Measurements from ENCODE around the gene LRPPRC. TPM values are rescaled to one million over a fixed set of nuclear protein-coding genes. Genes with fewer than 3 reads are reported as not detected.
A peak's percentile ranks its signal among the peaks of the same experiment; 100 is the strongest.

The LRPPRC gene
- total and polyA plus RNA-seq, 2 donors (not counting 1 experiment from before 2014, with no cell fraction given) = 54.6 to 70.4 TPM

- Histone ChIP-seq H4K20me1 (ENCODE audit: control insufficient read depth, extremely low read depth, insufficient read depth, low read length) (no peaks in the 10 kb centered on the region), H3K4me1 (ENCODE audit: control insufficient read depth, extremely low read depth, insufficient read depth, low read length) (no peaks in the 10 kb centered on the region), H3K9me3 (ENCODE audit: control insufficient read depth, insufficient read depth, low read depth, low read length) (no peaks in the 10 kb centered on the region), H3K27ac (ENCODE audit: insufficient read depth, low read length) (no peak overlapping the region), H3K4me2 (ENCODE audit: extremely low read depth, insufficient read depth, low read length) (no peak overlapping the region), H3K36me3 (ENCODE audit: control insufficient read depth, insufficient read depth, low read length) (peaks cover 10% of the 10 kb centered on the region), H2AFZ (ENCODE audit: low read length) (no peak overlapping the region), H3K79me2 (ENCODE audit: control insufficient read depth, insufficient read depth, low read length) (no peaks in the 10 kb centered on the region), H3K27me3 (ENCODE audit: control insufficient read depth, insufficient read depth, low read length) (no peaks in the 10 kb centered on the region), H3K4me3 (replicated peaks in 1 of 4; ENCODE audit: control extremely low read depth in 1 of 4, insufficient read depth in 1 of 4, low read depth in 3 of 4, low read length in 4 of 4) (no peak overlapping the region), H3K9ac (ENCODE audit: insufficient read depth, low read length) (no peak overlapping the region)
- TF ChIP-seq EZH2 (IDR thresholded peaks at IDR 0.05; ENCODE audit: low read length, missing control alignments) = no peak
- TF ChIP-seq CTCF (conservative IDR thresholded peaks at IDR 0.05 in 1 of 2, IDR thresholded peaks at IDR 0.05 in 1 of 2; ENCODE audit: low read depth in 1 of 2, low read length in 2 of 2) = no peak
- no peak for DNase-seq (ENCODE audit: low read depth in 2 of 2)
These were observed 98.9 kb downstream of the LRPPRC start for GRCh38 chr2:43896906-43897305.

- Histone ChIP-seq H3K9me3 (ENCODE audit: control insufficient read depth, insufficient read depth, low read depth, low read length) (no peaks in the 10 kb centered on the region), H3K27me3 (ENCODE audit: control insufficient read depth, insufficient read depth, low read length) (no peaks in the 10 kb centered on the region), H3K36me3 (ENCODE audit: control insufficient read depth, insufficient read depth, low read length) (peaks cover 8% of the 10 kb centered on the region), H3K27ac (ENCODE audit: insufficient read depth, low read length) (no peak overlapping the region), H4K20me1 (ENCODE audit: control insufficient read depth, extremely low read depth, insufficient read depth, low read length) (no peaks in the 10 kb centered on the region), H3K79me2 (ENCODE audit: control insufficient read depth, insufficient read depth, low read length) (no peaks in the 10 kb centered on the region), H3K4me1 (ENCODE audit: control insufficient read depth, extremely low read depth, insufficient read depth, low read length) (no peaks in the 10 kb centered on the region), H3K4me2 (ENCODE audit: extremely low read depth, insufficient read depth, low read length) (no peak overlapping the region), H2AFZ (ENCODE audit: low read length) (no peak overlapping the region), H3K9ac (ENCODE audit: insufficient read depth, low read length) (no peak overlapping the region), H3K4me3 (replicated peaks in 1 of 4; ENCODE audit: control extremely low read depth in 1 of 4, insufficient read depth in 1 of 4, low read depth in 3 of 4, low read length in 4 of 4) (no peak overlapping the region)
- DNase-seq (ENCODE audit: low read depth in 2 of 2) = no peak
- TF ChIP-seq EZH2 (IDR thresholded peaks at IDR 0.05; ENCODE audit: low read length, missing control alignments) = no peak
- TF ChIP-seq CTCF (conservative IDR thresholded peaks at IDR 0.05 in 1 of 2, IDR thresholded peaks at IDR 0.05 in 1 of 2; ENCODE audit: low read depth in 1 of 2, low read length in 2 of 2) = no peak
These were observed 101.0 kb downstream of the LRPPRC start for GRCh38 chr2:43894743-43895142.

DNA sequence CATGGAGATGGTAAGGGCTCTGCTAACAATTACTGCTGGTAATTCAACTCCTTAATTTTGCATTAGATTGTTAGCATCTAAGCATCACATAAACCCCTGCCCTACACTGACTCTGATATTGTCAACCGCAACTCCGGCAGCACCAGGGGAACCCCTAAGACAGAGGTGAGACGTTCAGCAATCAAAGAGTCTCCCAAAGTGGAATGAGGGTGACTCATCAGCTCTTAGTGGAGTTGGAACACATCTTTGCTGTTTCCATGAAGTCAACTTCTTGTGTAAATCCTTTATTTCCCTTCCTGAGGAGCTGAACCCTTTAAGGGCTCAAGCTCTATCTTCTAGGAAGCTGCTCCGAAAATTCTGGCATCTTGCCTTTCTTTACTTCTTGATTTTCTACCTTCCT, 104.9 kb downstream of the LRPPRC start:
- peaks cover 13% of the 10 kb centered on the region for H3K36me3 ChIP-seq (ENCODE audit: control insufficient read depth, insufficient read depth, low read length)
- no peak overlapping the region for H3K9ac ChIP-seq (ENCODE audit: insufficient read depth, low read length)
- H3K79me2 ChIP-seq (ENCODE audit: control insufficient read depth, insufficient read depth, low read length) = no peaks in the 10 kb centered on the region
- TF ChIP-seq CTCF (conservative IDR thresholded peaks at IDR 0.05 in 1 of 2, IDR thresholded peaks at IDR 0.05 in 1 of 2; ENCODE audit: low read depth in 1 of 2, low read length in 2 of 2) = no peak
- TF ChIP-seq EZH2 (IDR thresholded peaks at IDR 0.05; ENCODE audit: low read length, missing control alignments) = no peak
- H3K4me3 ChIP-seq (replicated peaks in 1 of 4; ENCODE audit: control extremely low read depth in 1 of 4, insufficient read depth in 1 of 4, low read depth in 3 of 4, low read length in 4 of 4) = no peak overlapping the region
- DNase-seq (ENCODE audit: low read depth in 2 of 2) = peak; percentile 21 to 53
- no peak overlapping the region for H3K4me2 ChIP-seq (ENCODE audit: extremely low read depth, insufficient read depth, low read length)
- no peaks in the 10 kb centered on the region for H3K9me3 ChIP-seq (ENCODE audit: control insufficient read depth, insufficient read depth, low read depth, low read length)
- H2AFZ ChIP-seq (ENCODE audit: low read length) = no peak overlapping the region
- H3K27ac ChIP-seq (ENCODE audit: insufficient read depth, low read length) = no peak overlapping the region
- no peaks in the 10 kb centered on the region for H3K4me1 ChIP-seq (ENCODE audit: control insufficient read depth, extremely low read depth, insufficient read depth, low read length)
- H4K20me1 ChIP-seq (ENCODE audit: control insufficient read depth, extremely low read depth, insufficient read depth, low read length) = no peaks in the 10 kb centered on the region
- no peaks in the 10 kb centered on the region for H3K27me3 ChIP-seq (ENCODE audit: control insufficient read depth, insufficient read depth, low read length)
